HEK293 (cell line): ENCODE measurements around the gene SCRN1.

Source experiments
- CTCF ChIA-PET: fragments of 350-600 bp; formaldehyde crosslinking; extraction: SDS; loops from one replicate; lab custom pipeline; 2021; ENCODE audit warnings: antibody characterized with exemption; lab: Yijun Ruan, JAX
- POLR2A ChIA-PET: fragments of 300-600 bp; formaldehyde crosslinking; extraction: SDS; loops from one replicate; lab custom pipeline; 2020; ENCODE audit warnings: antibody characterized with exemption, inconsistent platforms; lab: Yijun Ruan, JAX
- H3K27ac ChIP-seq: fragments of 200-500 bp; sonication (Bioruptor generic); 2 replicates; pipeline ENCODE4 v1.5.1; 2014; ENCODE audit warnings: low read depth, low read length, control low read depth, inconsistent platforms; ENCODE audit errors: extremely low read depth
- H3K36me3 ChIP-seq, 2 experiments: fragments of 200-500 bp in 1 of 2; sonication (Bioruptor generic) in 1 of 2; 1 replicate in 1 of 2; 2 replicates in 1 of 2; pipeline ENCODE4 v1.5.1; 2014 to 2017; ENCODE audit warnings: inconsistent platforms in 2 of 2, low read length in 2 of 2; ENCODE audit not compliant: control insufficient read depth in 2 of 2, insufficient read depth in 1 of 2
- H3K4me1 ChIP-seq: fragments of 200-500 bp; sonication (Bioruptor generic); 2 replicates; pipeline ENCODE4 v1.5.1; 2014; ENCODE audit warnings: mild to moderate bottlenecking, low read length, inconsistent platforms; ENCODE audit not compliant: control insufficient read depth, insufficient read depth
- H3K4me3 ChIP-seq: 2 replicates; pipeline ENCODE4 v1.5.1; 2011; ENCODE audit warnings: low read depth, mild to moderate bottlenecking, control low read depth, low read length, moderate library complexity
- H3K9me3 ChIP-seq: fragments of 200-500 bp; sonication (Bioruptor generic); 2 replicates; pipeline ENCODE4 v1.5.1; 2014; ENCODE audit warnings: low read depth, low read length, inconsistent platforms; ENCODE audit not compliant: control insufficient read depth, insufficient read depth
- HOXD13 ChIP-seq: sonication (generic); formaldehyde crosslinking; IDR thresholded peaks from 2 replicates; pipeline ENCODE4 v1.8.0; 2022; ENCODE audit warnings: missing genetic modification reagents, borderline replicate concordance
- KLF7 ChIP-seq: fragments of 450-650 bp; formaldehyde crosslinking; IDR thresholded peaks from 2 replicates; pipeline ENCODE4 v1.5.1; 2016; ENCODE audit warnings: missing biosample characterization, missing genetic modification characterization, borderline replicate concordance
- SETDB1 ChIP-seq: IDR thresholded peaks from one replicate; pipeline ENCODE4 v1.6.1; 2017; ENCODE audit warnings: mild to moderate bottlenecking, low read length, moderate library complexity, mixed read lengths; ENCODE audit not compliant: insufficient read length
- ZBTB17 ChIP-seq: fragments of 450-650 bp; formaldehyde crosslinking; IDR thresholded peaks from 2 replicates; pipeline ENCODE4 v1.5.1; 2016; ENCODE audit warnings: missing biosample characterization, missing genetic modification characterization
- ZBTB6 ChIP-seq: fragments of 450-650 bp; formaldehyde crosslinking; IDR thresholded peaks from 2 replicates; pipeline ENCODE4 v1.5.1; 2017; ENCODE audit warnings: missing biosample characterization, missing genetic modification characterization
- ZBTB8A ChIP-seq: fragments of 450-650 bp; formaldehyde crosslinking; IDR thresholded peaks from 2 replicates; pipeline ENCODE4 v1.5.1; 2016; ENCODE audit warnings: missing biosample characterization, missing genetic modification characterization
- ZFP41 ChIP-seq: fragments of 450-650 bp; formaldehyde crosslinking; IDR thresholded peaks from 2 replicates; pipeline ENCODE4 v1.5.1; 2016; ENCODE audit warnings: missing biosample characterization, missing genetic modification characterization, borderline replicate concordance
- ZFP69B ChIP-seq: fragments of 450-650 bp; formaldehyde crosslinking; IDR thresholded peaks from 2 replicates; pipeline ENCODE4 v1.5.1; 2016; ENCODE audit warnings: missing biosample characterization, missing genetic modification characterization
- ZNF146 ChIP-seq: fragments of 450-650 bp; formaldehyde crosslinking; IDR thresholded peaks from 2 replicates; pipeline ENCODE4 v1.5.1; 2016; ENCODE audit warnings: missing biosample characterization, missing genetic modification characterization
- ZNF221 ChIP-seq: fragments of 450-650 bp; formaldehyde crosslinking; IDR thresholded peaks from 2 replicates; pipeline ENCODE4 v1.5.1; 2017; ENCODE audit warnings: missing biosample characterization, missing genetic modification characterization, borderline replicate concordance
- ZNF292 ChIP-seq: fragments of 450-650 bp; formaldehyde crosslinking; IDR thresholded peaks from 2 replicates; pipeline ENCODE4 v1.5.1; 2016; ENCODE audit warnings: low read depth, missing biosample characterization, missing genetic modification characterization, borderline replicate concordance
- ZNF324 ChIP-seq: fragments of 450-650 bp; formaldehyde crosslinking; IDR thresholded peaks from 2 replicates; pipeline ENCODE4 v1.5.1; 2016; ENCODE audit warnings: missing biosample characterization, missing genetic modification characterization
- ZNF335 ChIP-seq: fragments of 450-650 bp; formaldehyde crosslinking; conservative IDR thresholded peaks from 2 replicates; pipeline ENCODE4 v1.5.1; 2016; ENCODE audit warnings: missing biosample characterization, missing genetic modification characterization
- ZNF555 ChIP-seq: fragments of 450-650 bp; formaldehyde crosslinking; conservative IDR thresholded peaks from 2 replicates; pipeline ENCODE4 v1.5.1; 2017; ENCODE audit warnings: missing biosample characterization, mild to moderate bottlenecking, missing genetic modification characterization, inconsistent platforms
- ZNF626 ChIP-seq: fragments of 450-650 bp; sonication (Bioruptor Pico); formaldehyde crosslinking; IDR thresholded peaks from 2 replicates; pipeline ENCODE4 v1.5.1; 2018; ENCODE audit warnings: missing biosample characterization, missing genetic modification characterization, inconsistent platforms
- ZSCAN23 ChIP-seq: fragments of 450-650 bp; formaldehyde crosslinking; IDR thresholded peaks from 2 replicates; pipeline ENCODE4 v1.5.1; 2016; ENCODE audit warnings: missing biosample characterization, missing genetic modification characterization
- TF ChIP-seq, protein P1 (sequence below): fragments of 450-650 bp; formaldehyde crosslinking; IDR thresholded peaks from 2 replicates; pipeline ENCODE4 v1.5.1; 2016; ENCODE audit warnings: missing biosample characterization, missing genetic modification characterization
- TF ChIP-seq, protein P2 (sequence below): fragments of 450-650 bp; formaldehyde crosslinking; IDR thresholded peaks from 2 replicates; pipeline ENCODE4 v1.5.1; 2016; ENCODE audit warnings: missing biosample characterization, missing genetic modification characterization, low read depth
- TF ChIP-seq, protein P3 (sequence below): fragments of 450-650 bp; formaldehyde crosslinking; IDR thresholded peaks from 2 replicates; pipeline ENCODE4 v1.5.1; 2016; ENCODE audit warnings: missing biosample characterization, missing genetic modification characterization
- TF ChIP-seq, protein P4 (sequence below): fragments of 450-650 bp; formaldehyde crosslinking; IDR thresholded peaks from 2 replicates; pipeline ENCODE4 v1.5.1; 2016; ENCODE audit warnings: missing biosample characterization, missing genetic modification characterization

SCRN1 gene

DNA sequence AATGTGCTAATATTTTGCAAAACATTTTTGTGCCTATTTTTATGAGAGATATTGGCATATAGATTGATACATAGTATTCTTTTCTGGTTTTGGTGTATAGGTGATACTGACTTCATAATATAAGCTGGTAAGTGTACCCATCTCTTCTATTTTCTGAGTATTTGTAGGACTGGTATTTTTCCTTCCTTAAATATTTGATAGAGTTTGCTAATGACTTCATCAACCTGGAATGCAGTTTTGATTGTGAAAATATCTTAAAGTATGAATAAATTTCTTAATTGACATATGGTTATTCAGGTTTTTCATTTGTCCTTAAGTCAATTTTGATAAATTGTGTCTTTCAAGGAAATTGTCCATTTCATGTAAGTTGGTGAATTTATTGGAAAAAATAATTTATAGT is 6.1 kb upstream of the SCRN1 start:
- H3K9me3 ChIP-seq, result no peaks in the 10 kb centered on the region
- no peaks in the 10 kb centered on the region for H3K4me1 ChIP-seq
- ChIA-PET POLR2A (no interaction called here), CTCF (no interaction called here)
- no peak overlapping the region for H3K4me3 ChIP-seq
- TF ChIP-seq, protein P1, sequence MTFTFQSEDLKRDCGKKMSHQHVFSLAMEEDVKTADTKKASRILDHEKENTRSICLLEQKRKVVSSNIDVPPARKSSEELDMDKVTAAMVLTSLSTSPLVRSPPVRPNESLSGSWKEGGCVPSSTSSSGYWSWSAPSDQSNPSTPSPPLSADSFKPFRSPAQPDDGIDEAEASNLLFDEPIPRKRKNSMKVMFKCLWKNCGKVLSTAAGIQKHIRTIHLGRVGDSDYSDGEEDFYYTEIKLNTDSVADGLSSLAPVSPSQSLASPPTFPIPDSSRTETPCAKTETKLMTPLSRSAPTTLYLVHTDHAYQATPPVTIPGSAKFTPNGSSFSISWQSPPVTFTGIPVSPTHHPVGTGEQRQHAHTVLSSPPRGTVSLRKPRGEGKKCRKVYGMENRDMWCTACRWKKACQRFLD (tag by site-specific recombination), result no peak
- no peak for TF ChIP-seq KLF7 (tag by site-specific recombination)
- TF ChIP-seq, protein P2, sequence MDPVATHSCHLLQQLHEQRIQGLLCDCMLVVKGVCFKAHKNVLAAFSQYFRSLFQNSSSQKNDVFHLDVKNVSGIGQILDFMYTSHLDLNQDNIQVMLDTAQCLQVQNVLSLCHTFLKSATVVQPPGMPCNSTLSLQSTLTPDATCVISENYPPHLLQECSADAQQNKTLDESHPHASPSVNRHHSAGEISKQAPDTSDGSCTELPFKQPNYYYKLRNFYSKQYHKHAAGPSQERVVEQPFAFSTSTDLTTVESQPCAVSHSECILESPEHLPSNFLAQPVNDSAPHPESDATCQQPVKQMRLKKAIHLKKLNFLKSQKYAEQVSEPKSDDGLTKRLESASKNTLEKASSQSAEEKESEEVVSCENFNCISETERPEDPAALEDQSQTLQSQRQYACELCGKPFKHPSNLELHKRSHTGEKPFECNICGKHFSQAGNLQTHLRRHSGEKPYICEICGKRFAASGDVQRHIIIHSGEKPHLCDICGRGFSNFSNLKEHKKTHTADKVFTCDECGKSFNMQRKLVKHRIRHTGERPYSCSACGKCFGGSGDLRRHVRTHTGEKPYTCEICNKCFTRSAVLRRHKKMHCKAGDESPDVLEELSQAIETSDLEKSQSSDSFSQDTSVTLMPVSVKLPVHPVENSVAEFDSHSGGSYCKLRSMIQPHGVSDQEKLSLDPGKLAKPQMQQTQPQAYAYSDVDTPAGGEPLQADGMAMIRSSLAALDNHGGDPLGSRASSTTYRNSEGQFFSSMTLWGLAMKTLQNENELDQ (tag by site-specific recombination), result no peak
- no peak for TF ChIP-seq ZFP69B (tag by site-specific recombination)
- TF ChIP-seq ZNF146 (tag by site-specific recombination), result no peak
- TF ChIP-seq ZNF292, result no peak
- TF ChIP-seq, protein P3, sequence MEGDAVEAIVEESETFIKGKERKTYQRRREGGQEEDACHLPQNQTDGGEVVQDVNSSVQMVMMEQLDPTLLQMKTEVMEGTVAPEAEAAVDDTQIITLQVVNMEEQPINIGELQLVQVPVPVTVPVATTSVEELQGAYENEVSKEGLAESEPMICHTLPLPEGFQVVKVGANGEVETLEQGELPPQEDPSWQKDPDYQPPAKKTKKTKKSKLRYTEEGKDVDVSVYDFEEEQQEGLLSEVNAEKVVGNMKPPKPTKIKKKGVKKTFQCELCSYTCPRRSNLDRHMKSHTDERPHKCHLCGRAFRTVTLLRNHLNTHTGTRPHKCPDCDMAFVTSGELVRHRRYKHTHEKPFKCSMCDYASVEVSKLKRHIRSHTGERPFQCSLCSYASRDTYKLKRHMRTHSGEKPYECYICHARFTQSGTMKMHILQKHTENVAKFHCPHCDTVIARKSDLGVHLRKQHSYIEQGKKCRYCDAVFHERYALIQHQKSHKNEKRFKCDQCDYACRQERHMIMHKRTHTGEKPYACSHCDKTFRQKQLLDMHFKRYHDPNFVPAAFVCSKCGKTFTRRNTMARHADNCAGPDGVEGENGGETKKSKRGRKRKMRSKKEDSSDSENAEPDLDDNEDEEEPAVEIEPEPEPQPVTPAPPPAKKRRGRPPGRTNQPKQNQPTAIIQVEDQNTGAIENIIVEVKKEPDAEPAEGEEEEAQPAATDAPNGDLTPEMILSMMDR (tag by site-specific recombination), result no peak
- TF ChIP-seq ZSCAN23, result no peak
- TF ChIP-seq ZNF335 (tag by site-specific recombination), result no peak
- no peaks in the 10 kb centered on the region; a peak in 1 of 3 replicates for H3K36me3 ChIP-seq
- no peak overlapping the region for H3K27ac ChIP-seq

GRCh38 chr7:29993140-29993539 is 3.5 kb upstream of the SCRN1 start:
- Histone ChIP-seq H3K4me3 (no peak overlapping the region), H3K27ac (no peak overlapping the region), H3K4me1 (no peaks in the 10 kb centered on the region), H3K9me3 (no peaks in the 10 kb centered on the region), H3K36me3 (no peaks in the 10 kb centered on the region; a peak in 1 of 3 replicates)
- TF ChIP-seq SETDB1 (peak; percentile 71), ZNF555 (tag by site-specific recombination) (no peak), ZBTB8A (tag by site-specific recombination) (no peak), ZBTB17 (tag by site-specific recombination) (no peak), HOXD13 (no peak)
- TF ChIP-seq, protein P4, sequence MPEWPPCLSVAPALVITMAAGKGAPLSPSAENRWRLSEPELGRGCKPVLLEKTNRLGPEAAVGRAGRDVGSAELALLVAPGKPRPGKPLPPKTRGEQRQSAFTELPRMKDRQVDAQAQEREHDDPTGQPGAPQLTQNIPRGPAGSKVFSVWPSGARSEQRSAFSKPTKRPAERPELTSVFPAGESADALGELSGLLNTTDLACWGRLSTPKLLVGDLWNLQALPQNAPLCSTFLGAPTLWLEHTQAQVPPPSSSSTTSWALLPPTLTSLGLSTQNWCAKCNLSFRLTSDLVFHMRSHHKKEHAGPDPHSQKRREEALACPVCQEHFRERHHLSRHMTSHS (tag by site-specific recombination), result no peak
- ChIA-PET CTCF (interaction anchor here (1.4 kb wide), 1 partner anchor 69 kb away, joined by 6 read pairs; no protein-coding TSS in a partner anchor), POLR2A (interaction anchor here (0.7 kb wide), 1 partner anchor 35 kb away, joined by 3 read pairs; the partner anchor contains the start of gene PLEKHA8)

DNA sequence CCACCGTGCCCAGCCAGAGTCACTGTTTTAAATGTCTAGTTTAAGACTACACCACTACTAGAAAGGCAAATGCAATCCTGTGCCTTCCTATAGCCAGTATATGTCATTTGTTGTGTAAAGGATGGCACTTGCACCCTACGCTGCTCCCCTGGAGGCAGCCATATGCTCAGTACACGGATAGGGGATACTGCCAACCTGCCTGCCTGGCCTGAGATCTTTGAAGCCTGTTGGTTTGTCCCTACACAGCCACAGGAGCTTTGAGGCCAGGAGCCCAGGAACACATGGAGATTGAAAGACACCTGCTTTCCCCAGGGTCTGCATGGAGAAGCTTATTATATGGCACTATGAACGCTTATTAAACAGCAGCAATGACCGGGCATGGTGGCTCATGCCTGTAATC is 2.3 kb upstream of the SCRN1 start:
- peaks cover 5% of the 10 kb centered on the region for H3K4me1 ChIP-seq
- no peaks in the 10 kb centered on the region; a peak in 1 of 3 replicates for H3K36me3 ChIP-seq
- no peaks in the 10 kb centered on the region for H3K9me3 ChIP-seq
- TF ChIP-seq ZNF221 (tag by site-specific recombination), result no peak
- TF ChIP-seq ZFP41 (tag by site-specific recombination), result no peak
- TF ChIP-seq ZNF626 (tag by site-specific recombination), result no peak
- no peak for TF ChIP-seq ZNF324 (tag by site-specific recombination)
- TF ChIP-seq ZBTB6 (tag by site-specific recombination), result no peak
- no peak overlapping the region for H3K4me3 ChIP-seq
- POLR2A ChIA-PET, result no interaction called here
- no peak overlapping the region for H3K27ac ChIP-seq
- CTCF ChIA-PET, result interaction anchor here (1.4 kb wide), 1 partner anchor 70 kb away, joined by 6 read pairs; no protein-coding TSS in a partner anchor
